ENCODE results near the gene ZNF92. TPM values are rescaled to one million over a fixed set of nuclear protein-coding genes. Genes with fewer than 3 reads are reported as not detected.

Gene ZNF92
- total RNA-seq, 4 donors from 2014 or later: 3.6 to 10.6 (median 6.1) TPM

GRCh38 chr7:65404020-65404419, 30.4 kb downstream of the ZNF92 start:
- TF ChIP-seq CTCF (IDR thresholded peaks at IDR 0.05; ENCODE audit: low read depth): no peak

- TF ChIP-seq CTCF (IDR thresholded peaks at IDR 0.05; ENCODE audit: low read depth): no peak
These were observed 35.7 kb downstream of the ZNF92 start for GRCh38 chr7:65409363-65409762.

GRCh38 chr7:65411249-65411648, 37.6 kb downstream of the ZNF92 start:
- TF ChIP-seq CTCF (IDR thresholded peaks at IDR 0.05; ENCODE audit: low read depth): no peak

GRCh38 chr7:65422670-65423069, 49.0 kb downstream of the ZNF92 start:
- TF ChIP-seq CTCF (IDR thresholded peaks at IDR 0.05; ENCODE audit: low read depth): no peak

- TF ChIP-seq CTCF (IDR thresholded peaks at IDR 0.05; ENCODE audit: low read depth): no peak
These were observed 56.1 kb downstream of the ZNF92 start for GRCh38 chr7:65429642-65430343.

GRCh38 chr7:65430344-65431186, 56.9 kb downstream of the ZNF92 start:
- TF ChIP-seq CTCF (IDR thresholded peaks at IDR 0.05; ENCODE audit: low read depth): no peak

- TF ChIP-seq CTCF (IDR thresholded peaks at IDR 0.05; ENCODE audit: low read depth): no peak
These were observed 60.7 kb downstream of the ZNF92 start for GRCh38 chr7:65434307-65434706.

Measured in subcutaneous adipose tissue (tissue), 4 donors.